CD4-positive, CD25-positive, alpha-beta regulatory T cell (primary cell): ENCODE measurements around the gene CERT1. TPM values are rescaled to one million over a fixed set of nuclear protein-coding genes. Genes with fewer than 3 reads are reported as not detected.

Experiments
- ATAC-seq, 2 donors: fragments of 150-1000 bp; cut with Tn5 transposase; one replicate each; pipeline ENCODE4 v1.10.0; 2021; ENCODE audit warnings: low read depth in 2 of 2, moderate number of reproducible peaks in 2 of 2, moderate library complexity in 1 of 2
- DNase-seq, 3 donors: peaks; one replicate each; pipeline versions ENCODE4 v3.0.0 to v3.0.0-alpha.2; 2012 to 2022; ENCODE audit warnings: mixed read lengths in 1 of 3
- H3K27ac ChIP-seq: one replicate; pipeline ENCODE4 v1.7.0; 2013; ENCODE audit warnings: mild to moderate bottlenecking, low read length; ENCODE audit not compliant: insufficient read depth, poor library complexity, severe bottlenecking
- H3K27me3 ChIP-seq: one replicate; pipeline ENCODE4 v1.7.0; 2013; ENCODE audit warnings: low read length; ENCODE audit not compliant: control insufficient read depth, insufficient read depth
- H3K36me3 ChIP-seq: one replicate; pipeline ENCODE4 v1.7.0; 2013; ENCODE audit warnings: mild to moderate bottlenecking, low read length, moderate library complexity; ENCODE audit not compliant: control insufficient read depth, insufficient read depth
- H3K4me1 ChIP-seq: 2 replicates; pipeline ENCODE4 v1.7.0; 2013; ENCODE audit warnings: mild to moderate bottlenecking, low read length; ENCODE audit not compliant: insufficient read depth, control insufficient read depth, poor library complexity, severe bottlenecking
- H3K4me3 ChIP-seq: one replicate; pipeline ENCODE4 v1.7.0; 2013; ENCODE audit warnings: low read depth, mild to moderate bottlenecking, low read length, moderate library complexity
- H3K9me3 ChIP-seq, 2 experiments: 1 replicate in 1 of 2; 2 replicates in 1 of 2; pipeline ENCODE4 v1.7.0; 2013; ENCODE audit warnings: low read length in 2 of 2, mild to moderate bottlenecking in 1 of 2, moderate library complexity in 1 of 2; ENCODE audit not compliant: control insufficient read depth in 2 of 2
- H3K27ac Mint-ChIP-seq, 3 donors: one replicate each; pipeline ENCODE4 v1.8.0; 2020 to 2022; ENCODE audit warnings: mild to moderate bottlenecking in 3 of 3, mixed read lengths in 3 of 3, moderate library complexity in 2 of 3
- H3K27me3 Mint-ChIP-seq: one replicate; pipeline ENCODE4 v1.8.0; 2022; ENCODE audit warnings: mild to moderate bottlenecking, mixed read lengths
- H3K36me3 Mint-ChIP-seq: one replicate; pipeline ENCODE4 v1.8.0; 2020; ENCODE audit warnings: mixed read lengths
- H3K4me1 Mint-ChIP-seq, 4 donors: one replicate each; pipeline ENCODE4 v1.8.0; 2020 to 2022; ENCODE audit warnings: mixed read lengths in 4 of 4, mild to moderate bottlenecking in 1 of 4
- H3K4me3 Mint-ChIP-seq, 4 donors: one replicate each; pipeline ENCODE4 v1.8.0; 2020 to 2022; ENCODE audit warnings: mild to moderate bottlenecking in 4 of 4, mixed read lengths in 4 of 4, moderate library complexity in 3 of 4
- H3K9me3 Mint-ChIP-seq, 7 donors: one replicate each; pipeline ENCODE4 v1.8.0; 2020 to 2022; ENCODE audit warnings: mixed read lengths in 7 of 7, mild to moderate bottlenecking in 3 of 7, moderate library complexity in 2 of 7
- polyA plus RNA-seq, 4 donors: library from polyadenylated mRNA; unstranded; fragments of 300-500 nt; fragmentation: Illumina TruSeq; gene quantifications; one replicate each; pipeline ENCODE4 v1.2.3, GENCODE V29; 2021
- total RNA-seq: library from RNA; stranded (reverse); gene quantifications from one replicate; pipeline ENCODE4 v1.2.3, GENCODE V29; 2022

The CERT1 gene
- total and polyA plus RNA-seq, 5 donors from 2014 or later, result 19.4 to 49.9 (median 22.4) TPM

DNA sequence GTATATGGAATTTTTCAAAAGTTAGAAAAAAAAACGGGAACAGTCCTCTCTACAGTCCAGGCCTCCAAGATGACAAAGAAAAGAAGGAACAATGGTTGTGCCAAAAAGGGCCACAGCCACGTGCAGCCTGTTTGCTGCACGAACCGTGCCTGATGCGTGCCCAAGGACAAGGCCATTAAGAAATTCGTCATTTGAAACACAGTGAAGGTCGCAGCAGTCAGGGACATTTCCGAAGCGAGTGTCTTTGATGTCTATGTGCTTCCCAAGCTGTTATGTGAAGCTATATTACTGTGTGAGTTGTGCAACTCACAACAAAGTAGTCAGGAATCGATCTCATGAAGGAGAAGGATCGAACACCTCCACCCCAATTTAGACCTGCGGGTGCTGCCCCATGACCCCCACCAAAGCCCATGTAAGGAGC is 137.0 kb downstream of the CERT1 start:
- Mint-ChIP-seq H3K9me3 (no peaks in the 10 kb centered on the region), H3K27me3 (no peaks in the 10 kb centered on the region), H3K27ac (no peak overlapping the region), H3K4me1 (peaks cover 0 to 5% (median 0%) of the 10 kb centered on the region in 4 donors), H3K36me3 (peaks cover 29% of the 10 kb centered on the region), H3K4me3 (no peak overlapping the region)
- Histone ChIP-seq H3K4me3 (no peak overlapping the region), H3K27ac (no peak overlapping the region), H3K36me3 (peaks cover 32% of the 10 kb centered on the region), H3K9me3 (no peaks in the 10 kb centered on the region), H3K4me1 (no peaks in the 10 kb centered on the region), H3K27me3 (no peaks in the 10 kb centered on the region)
- no peak for ATAC-seq
- DNase-seq, result no peak

DNA sequence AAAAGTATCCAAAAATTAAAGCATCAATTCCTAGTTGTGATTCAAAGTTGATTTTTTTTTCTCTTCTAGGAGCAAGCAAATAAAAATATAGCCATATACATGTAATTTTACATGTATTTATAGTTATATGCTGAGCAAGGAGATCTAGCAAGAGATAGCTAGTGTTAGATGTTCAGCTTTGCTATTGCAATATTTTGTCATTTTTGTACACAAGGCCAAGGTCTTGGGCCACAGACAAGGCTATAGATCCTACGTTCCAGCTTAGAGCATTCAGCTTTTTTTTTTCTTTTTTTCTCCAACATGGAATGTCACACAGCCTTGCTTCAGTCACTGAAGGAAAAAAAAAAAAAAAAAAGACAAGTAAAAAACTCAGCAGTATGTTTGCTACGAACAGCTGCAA is 137.6 kb downstream of the CERT1 start:
- H3K4me3 Mint-ChIP-seq, result no peak overlapping the region
- H3K4me1 Mint-ChIP-seq, result peaks cover 0 to 3% (median 0%) of the 10 kb centered on the region in 4 donors
- H3K36me3 Mint-ChIP-seq, result peaks cover 25% of the 10 kb centered on the region

DNA sequence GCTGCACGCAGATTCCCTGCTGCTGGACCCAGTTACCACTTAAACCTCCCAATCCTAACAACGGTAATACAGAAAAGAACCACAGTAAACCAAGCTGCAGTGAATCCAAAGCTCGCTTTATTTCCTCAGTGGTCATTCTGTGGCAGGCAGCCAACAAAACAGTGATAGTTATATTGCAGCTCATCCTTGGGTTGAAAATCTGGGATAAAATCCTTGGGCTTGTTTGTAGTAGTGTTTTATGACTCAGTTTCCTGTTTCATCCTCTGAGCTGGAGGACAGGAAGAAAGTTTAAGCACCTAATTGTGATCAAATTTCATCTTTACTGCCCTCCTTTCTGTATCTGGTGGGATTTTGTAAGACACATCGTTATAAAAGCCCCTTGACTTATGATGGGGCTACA is 143.0 kb downstream of the CERT1 start:
- peaks cover 5% of the 10 kb centered on the region for H3K36me3 ChIP-seq
- H3K9me3 Mint-ChIP-seq, result peaks cover 0 to 2% (median 0%) of the 10 kb centered on the region in 7 donors
- no peaks in the 10 kb centered on the region for H3K9me3 ChIP-seq
- H3K36me3 Mint-ChIP-seq, result peaks cover 15% of the 10 kb centered on the region
- no peak overlapping the region for H3K4me3 ChIP-seq
- no peaks in the 10 kb centered on the region for H3K4me1 ChIP-seq
- H3K27me3 Mint-ChIP-seq, result no peaks in the 10 kb centered on the region
- no peak overlapping the region for H3K4me3 Mint-ChIP-seq
- H3K27me3 ChIP-seq, result no peaks in the 10 kb centered on the region
- no peak overlapping the region for H3K27ac ChIP-seq
- H3K4me1 Mint-ChIP-seq, result peaks cover 0 to 15% (median 5%) of the 10 kb centered on the region in 4 donors
- no peak for ATAC-seq
- DNase-seq, result no peak
- H3K27ac Mint-ChIP-seq, result peak overlapping the region in 1 of 3 donors; percentile 72

More for the DNA sequence above, 137.6 kb downstream of the CERT1 start:
- Mint-ChIP-seq H3K9me3 (no peaks in the 10 kb centered on the region), H3K27me3 (no peaks in the 10 kb centered on the region), H3K27ac (no peak overlapping the region)
- peaks cover 26% of the 10 kb centered on the region for H3K36me3 ChIP-seq
- H3K27me3 ChIP-seq, result no peaks in the 10 kb centered on the region
- no peak overlapping the region for H3K27ac ChIP-seq
- H3K4me1 ChIP-seq, result no peaks in the 10 kb centered on the region
- ATAC-seq (no peak), DNase-seq (no peak)
- no peaks in the 10 kb centered on the region for H3K9me3 ChIP-seq
- H3K4me3 ChIP-seq, result no peak overlapping the region

DNA sequence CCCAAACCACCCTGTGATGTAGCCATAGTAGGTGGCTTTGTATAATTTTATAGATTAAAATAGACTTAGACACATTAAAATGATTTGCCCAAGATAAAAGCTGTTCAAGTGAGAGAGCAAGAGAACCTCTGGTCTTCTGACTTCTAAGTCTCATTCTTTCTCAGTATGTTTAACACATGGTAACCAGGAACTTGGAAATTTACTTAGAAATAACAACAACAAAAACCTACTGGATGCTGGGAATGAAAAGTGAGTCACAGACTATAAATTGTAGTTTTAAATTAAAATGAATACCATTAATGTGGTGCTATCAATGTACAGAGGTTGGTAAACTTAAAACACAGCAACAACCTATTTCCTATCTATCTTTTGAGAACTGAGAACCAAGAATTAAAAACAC is 144.0 kb downstream of the CERT1 start:
- Histone ChIP-seq H3K36me3 (peaks cover 3% of the 10 kb centered on the region), H3K27ac (no peak overlapping the region), H3K9me3 (no peaks in the 10 kb centered on the region), H3K4me1 (no peaks in the 10 kb centered on the region), H3K4me3 (no peak overlapping the region), H3K27me3 (no peaks in the 10 kb centered on the region)
- Mint-ChIP-seq H3K27ac (peak overlapping the region in 2 of 3 donors; percentile 23 to 40), H3K4me1 (peaks cover 0 to 15% (median 5%) of the 10 kb centered on the region in 4 donors), H3K4me3 (no peak overlapping the region), H3K36me3 (peaks cover 10% of the 10 kb centered on the region), H3K9me3 (peaks cover 0 to 2% (median 0%) of the 10 kb centered on the region in 7 donors), H3K27me3 (no peaks in the 10 kb centered on the region)
- DNase-seq, result no peak
- ATAC-seq, result no peak

DNA sequence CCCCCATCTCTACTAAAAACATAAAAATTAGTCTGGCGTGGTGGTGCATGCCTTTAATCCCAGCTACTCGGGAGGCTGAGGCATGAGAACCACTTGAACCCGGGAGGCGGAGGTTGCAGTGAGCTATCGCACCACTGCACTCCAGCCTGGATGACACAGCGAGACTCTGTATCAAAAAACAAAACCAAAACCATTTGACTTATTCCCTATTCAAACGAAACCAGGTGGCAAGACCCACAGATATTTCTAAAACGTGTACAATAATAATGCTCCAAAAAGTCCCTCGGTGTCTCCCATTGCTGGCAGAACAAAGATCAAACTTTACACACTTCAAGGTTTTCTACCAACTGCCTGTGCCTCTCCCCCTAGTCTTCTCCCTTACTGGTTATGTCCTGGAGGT is 144.6 kb downstream of the CERT1 start:
- Mint-ChIP-seq H3K4me3 (no peak overlapping the region), H3K27me3 (no peaks in the 10 kb centered on the region), H3K4me1 (peaks cover 0 to 15% (median 5%) of the 10 kb centered on the region in 4 donors), H3K27ac (peak overlapping the region in 2 of 3 donors; percentile 18 to 23), H3K9me3 (peaks cover 0 to 2% (median 0%) of the 10 kb centered on the region in 7 donors), H3K36me3 (peaks cover 15% of the 10 kb centered on the region)
- DNase-seq (peak in 1 of 3 donors; percentile 26), ATAC-seq (no peak)
- no peak overlapping the region for H3K4me3 ChIP-seq
- H3K36me3 ChIP-seq, result peaks cover 3% of the 10 kb centered on the region
- H3K27ac ChIP-seq, result no peak overlapping the region
- no peaks in the 10 kb centered on the region for H3K9me3 ChIP-seq
- H3K27me3 ChIP-seq, result no peaks in the 10 kb centered on the region
- no peaks in the 10 kb centered on the region for H3K4me1 ChIP-seq

DNA sequence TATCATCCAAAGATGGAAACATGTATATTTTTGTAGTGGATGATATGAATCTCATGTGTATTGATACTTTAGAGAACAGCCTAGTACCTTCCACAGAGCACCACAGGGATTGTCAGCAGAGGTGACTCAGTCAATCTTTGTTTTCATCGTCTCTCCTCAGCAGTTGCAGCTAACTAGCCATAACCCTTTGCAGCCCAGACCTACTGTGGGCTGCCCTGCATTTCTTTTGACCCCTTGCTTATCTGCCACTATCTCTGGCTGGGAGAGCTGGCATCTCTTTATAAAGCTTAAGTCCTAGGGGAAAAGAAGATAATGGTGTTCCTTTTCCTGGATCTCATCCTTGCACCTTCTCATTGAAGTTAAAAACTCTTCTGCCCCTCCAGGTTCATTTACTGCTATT is 145.7 kb downstream of the CERT1 start:
- H3K9me3 ChIP-seq, result no peaks in the 10 kb centered on the region
- no peaks in the 10 kb centered on the region for H3K27me3 ChIP-seq
- Mint-ChIP-seq H3K27me3 (no peaks in the 10 kb centered on the region), H3K27ac (no peak overlapping the region), H3K4me1 (peaks cover 2 to 15% (median 5%) of the 10 kb centered on the region in 4 donors), H3K36me3 (peaks cover 14% of the 10 kb centered on the region), H3K4me3 (no peak overlapping the region), H3K9me3 (peaks cover 0 to 2% (median 0%) of the 10 kb centered on the region in 7 donors)
- ATAC-seq, result no peak
- H3K4me1 ChIP-seq, result no peaks in the 10 kb centered on the region
- peaks cover 11% of the 10 kb centered on the region for H3K36me3 ChIP-seq
- DNase-seq, result no peak
- H3K4me3 ChIP-seq, result no peak overlapping the region
- H3K27ac ChIP-seq, result no peak overlapping the region

DNA sequence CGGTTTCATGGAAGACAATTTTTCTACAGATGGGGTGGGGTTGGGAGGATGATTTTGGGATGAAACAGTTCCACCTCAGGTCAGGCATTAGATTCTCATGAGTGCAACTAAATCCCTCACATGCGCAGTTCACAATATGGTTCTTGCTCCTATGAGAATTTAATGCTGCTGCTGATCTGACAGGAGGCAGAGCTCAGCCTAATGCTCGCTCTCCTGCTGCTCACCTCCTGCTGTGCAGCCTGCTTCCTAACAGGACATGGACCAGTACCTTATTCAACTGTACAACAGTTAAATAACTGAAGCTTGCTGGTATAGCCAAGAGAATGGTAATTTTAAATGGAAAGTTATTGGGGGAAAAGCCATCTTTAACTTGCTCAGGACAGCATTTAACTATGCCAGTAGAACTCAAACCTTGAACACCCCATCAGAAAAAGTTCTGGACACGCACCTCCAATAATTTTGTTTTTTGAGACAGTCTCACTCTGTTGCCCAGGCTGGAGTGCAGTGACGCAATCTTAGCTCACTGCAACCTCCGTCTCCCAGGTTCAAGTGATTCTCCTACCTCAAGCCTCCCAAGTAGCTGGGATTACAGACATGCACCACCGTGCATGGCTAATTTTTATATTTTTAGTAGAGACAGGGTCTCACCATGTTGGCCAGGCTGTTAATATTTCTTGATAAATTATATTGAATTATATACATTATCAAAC is 146.7 kb downstream of the CERT1 start:
- H3K4me1 ChIP-seq, result no peaks in the 10 kb centered on the region
- no peak for ATAC-seq
- H3K9me3 ChIP-seq, result no peaks in the 10 kb centered on the region
- no peak overlapping the region for H3K4me3 Mint-ChIP-seq
- peaks cover 2 to 15% (median 5%) of the 10 kb centered on the region in 4 donors for H3K4me1 Mint-ChIP-seq
- DNase-seq, result no peak
- H3K9me3 Mint-ChIP-seq, result peaks cover 0 to 2% (median 0%) of the 10 kb centered on the region in 7 donors
- no peak overlapping the region for H3K4me3 ChIP-seq
- H3K27ac Mint-ChIP-seq, result peak overlapping the region in 2 of 3 donors; percentile 15 to 44
- peaks cover 21% of the 10 kb centered on the region for H3K36me3 ChIP-seq
- H3K27me3 ChIP-seq, result no peaks in the 10 kb centered on the region
- H3K27me3 Mint-ChIP-seq, result no peaks in the 10 kb centered on the region
- H3K36me3 Mint-ChIP-seq, result peaks cover 20% of the 10 kb centered on the region
- no peak overlapping the region for H3K27ac ChIP-seq
